H9 (cell line): Measurements from ENCODE around the gene HAL. TPM values are rescaled to one million over a fixed set of nuclear protein-coding genes. Genes with fewer than 3 reads are reported as not detected.

Experiments
- DNase-seq: peaks from one replicate; pipeline ENCODE4 v3.0.0-alpha.2; 2017
- H2AFZ ChIP-seq: one replicate; pipeline ENCODE4 v1.6.1; 2013; ENCODE audit warnings: mild to moderate bottlenecking, low read length, control low read depth, moderate library complexity
- H2AK5ac ChIP-seq: 2 replicates; pipeline ENCODE4 v1.6.1; 2013; ENCODE audit warnings: low read length, control low read depth, mixed read lengths; ENCODE audit not compliant: insufficient read length
- H2BK120ac ChIP-seq: one replicate; pipeline ENCODE4 v1.6.1; 2013; ENCODE audit warnings: low read depth, mild to moderate bottlenecking, low read length, control low read depth, inconsistent platforms; ENCODE audit not compliant: poor library complexity, severe bottlenecking
- H2BK12ac ChIP-seq: 2 replicates; pipeline ENCODE4 v1.6.1; 2013; ENCODE audit warnings: low read length, control low read depth, mixed read lengths, low read depth; ENCODE audit not compliant: insufficient read length
- H2BK15ac ChIP-seq: 2 replicates; pipeline ENCODE4 v1.6.1; 2013; ENCODE audit warnings: low read depth, low read length, control low read depth
- H2BK20ac ChIP-seq: one replicate; pipeline ENCODE4 v1.6.1; 2013; ENCODE audit warnings: low read depth, mild to moderate bottlenecking, low read length, control low read depth, inconsistent platforms; ENCODE audit not compliant: poor library complexity, severe bottlenecking
- H2BK5ac ChIP-seq: 2 replicates; pipeline ENCODE4 v1.6.1; 2013; ENCODE audit warnings: low read length, control low read depth, mixed read lengths; ENCODE audit not compliant: insufficient read length
- H3K14ac ChIP-seq: 2 replicates; pipeline ENCODE4 v1.6.1; 2013; ENCODE audit warnings: low read length, control low read depth; ENCODE audit not compliant: insufficient read depth
- H3K18ac ChIP-seq: 2 replicates; pipeline ENCODE4 v1.6.1; 2013; ENCODE audit warnings: low read depth, mild to moderate bottlenecking, mixed read lengths, low read length, control low read depth; ENCODE audit not compliant: insufficient read length
- H3K23ac ChIP-seq: 2 replicates; pipeline ENCODE4 v1.6.1; 2013; ENCODE audit warnings: low read length, control low read depth, mixed read lengths, low read depth; ENCODE audit not compliant: insufficient read length
- H3K23me2 ChIP-seq: 2 replicates; pipeline ENCODE4 v1.6.1; 2013; ENCODE audit warnings: low read depth, mild to moderate bottlenecking, mixed read lengths, low read length, control low read depth; ENCODE audit not compliant: insufficient read length, poor library complexity, severe bottlenecking
- H3K27ac ChIP-seq: 2 replicates; pipeline ENCODE4 v1.5.1; 2013; ENCODE audit warnings: low read length, control low read depth, mixed read lengths, low read depth; ENCODE audit not compliant: insufficient read length
- H3K27me3 ChIP-seq: 2 replicates; pipeline ENCODE4 v1.6.1; 2013; ENCODE audit warnings: low read length, control low read depth, inconsistent platforms; ENCODE audit not compliant: insufficient read depth
- H3K4ac ChIP-seq: 2 replicates; pipeline ENCODE4 v1.6.1; 2013; ENCODE audit warnings: low read depth, mild to moderate bottlenecking, control low read depth, inconsistent platforms, low read length, moderate library complexity
- H3K4me1 ChIP-seq: 2 replicates; pipeline ENCODE4 v1.6.1; 2013; ENCODE audit warnings: low read length, control low read depth, inconsistent platforms; ENCODE audit not compliant: insufficient read depth
- H3K4me2 ChIP-seq: 2 replicates; pipeline ENCODE4 v1.6.1; 2013; ENCODE audit warnings: low read length, control low read depth, mixed read lengths; ENCODE audit not compliant: insufficient read length, insufficient read depth
- H3K56ac ChIP-seq: 2 replicates; pipeline ENCODE4 v1.6.1; 2013; ENCODE audit warnings: low read depth, mild to moderate bottlenecking, mixed read lengths, low read length, control low read depth; ENCODE audit not compliant: insufficient read length
- H3K79me1 ChIP-seq: 2 replicates; pipeline ENCODE4 v1.6.1; 2013; ENCODE audit warnings: low read depth, mild to moderate bottlenecking, moderate library complexity, low read length, control low read depth, inconsistent platforms; ENCODE audit not compliant: insufficient read depth, poor library complexity, severe bottlenecking
- H3K79me2 ChIP-seq: 2 replicates; pipeline ENCODE4 v1.6.1; 2013; ENCODE audit warnings: low read length, control low read depth, inconsistent platforms; ENCODE audit not compliant: insufficient read depth
- H3K9ac ChIP-seq: 2 replicates; pipeline ENCODE4 v1.6.1; 2013; ENCODE audit warnings: low read length, control low read depth, mixed read lengths; ENCODE audit not compliant: insufficient read length; ENCODE audit errors: extremely low read depth
- H3K9me3 ChIP-seq: one replicate; pipeline ENCODE4 v1.6.1; 2013; ENCODE audit warnings: low read depth, low read length, inconsistent platforms; ENCODE audit not compliant: control insufficient read depth
- H3T11ph ChIP-seq: one replicate; pipeline ENCODE4 v1.6.1; 2013; ENCODE audit warnings: mild to moderate bottlenecking, low read length, control low read depth, inconsistent platforms
- H4K20me1 ChIP-seq: one replicate; pipeline ENCODE4 v1.6.1; 2013; ENCODE audit not compliant: control insufficient read depth, insufficient read length, insufficient read depth
- H4K5ac ChIP-seq: 2 replicates; pipeline ENCODE4 v1.6.1; 2013; ENCODE audit warnings: low read depth, mild to moderate bottlenecking, mixed read lengths, low read length, control low read depth; ENCODE audit not compliant: insufficient read length
- H4K8ac ChIP-seq: replicated peaks from 2 replicates; pipeline ENCODE4 v1.6.1; 2013; ENCODE audit warnings: low read length, control low read depth, mixed read lengths, low read depth; ENCODE audit not compliant: insufficient read length
- H4K91ac ChIP-seq: 2 replicates; pipeline ENCODE4 v1.6.1; 2013; ENCODE audit warnings: low read depth, mild to moderate bottlenecking, moderate library complexity, mixed read lengths, low read length, control low read depth; ENCODE audit not compliant: insufficient read length
- H3K27ac Mint-ChIP-seq, 3 experiments: 2 replicates in 2 of 3; 3 replicates in 1 of 3; pipeline ENCODE4 v1.8.0; 2020 to 2021; ENCODE audit warnings: mixed read lengths in 3 of 3, mild to moderate bottlenecking in 1 of 3, moderate library complexity in 1 of 3
- H3K27me3 Mint-ChIP-seq: 2 replicates; pipeline ENCODE4 v1.8.0; 2021; ENCODE audit warnings: low read depth, mild to moderate bottlenecking, moderate library complexity, mixed read lengths
- H3K36me3 Mint-ChIP-seq, 3 experiments: 2 replicates in 2 of 3; 3 replicates in 1 of 3; pipeline ENCODE4 v1.8.0; 2020 to 2021; ENCODE audit warnings: low read depth in 3 of 3, mixed read lengths in 3 of 3; ENCODE audit not compliant: insufficient read depth in 1 of 3
- H3K4me1 Mint-ChIP-seq, 2 experiments: 2 replicates each; pipeline ENCODE4 v1.8.0; 2020; ENCODE audit warnings: mixed read lengths in 2 of 2
- H3K4me3 Mint-ChIP-seq, 2 experiments: 2 replicates in 1 of 2; 3 replicates in 1 of 2; pipeline ENCODE4 v1.8.0; 2020 to 2021; ENCODE audit warnings: mild to moderate bottlenecking in 2 of 2, mixed read lengths in 2 of 2, moderate library complexity in 1 of 2
- H3K9me3 Mint-ChIP-seq, 2 experiments: 2 replicates in 1 of 2; 3 replicates in 1 of 2; pipeline ENCODE4 v1.8.0; 2020; ENCODE audit warnings: mild to moderate bottlenecking in 2 of 2, mixed read lengths in 2 of 2, moderate library complexity in 1 of 2
- WGBS: extraction: QIAGEN DNeasy Blood & Tissue Kit; methylation state at CpG from one replicate; pipeline ENCODE4 v1.1.7; 2013; ENCODE audit warnings: missing lambda C conversion rate, low lambda C conversion rate, mixed read lengths; ENCODE audit not compliant: insufficient read length; ENCODE audit errors: extremely low coverage; 5-methylcytosine and 5-hydroxymethylcytosine counted together
- total RNA-seq: library from RNA; stranded (reverse); gene quantifications from 2 replicates; pipeline ENCODE4 v1.2.1, GENCODE V29; 2021
- TF ChIP-seq, protein P1 (sequence below): fragments of 200-600 bp; sonication (generic); conservative IDR thresholded peaks from 3 replicates; pipeline ENCODE4 v1.8.0; 2021; ENCODE audit warnings: antibody characterized with exemption, mild to moderate bottlenecking

HAL gene
- total RNA-seq, 1 experiment from 2014 or later: 0.35 TPM

DNA sequence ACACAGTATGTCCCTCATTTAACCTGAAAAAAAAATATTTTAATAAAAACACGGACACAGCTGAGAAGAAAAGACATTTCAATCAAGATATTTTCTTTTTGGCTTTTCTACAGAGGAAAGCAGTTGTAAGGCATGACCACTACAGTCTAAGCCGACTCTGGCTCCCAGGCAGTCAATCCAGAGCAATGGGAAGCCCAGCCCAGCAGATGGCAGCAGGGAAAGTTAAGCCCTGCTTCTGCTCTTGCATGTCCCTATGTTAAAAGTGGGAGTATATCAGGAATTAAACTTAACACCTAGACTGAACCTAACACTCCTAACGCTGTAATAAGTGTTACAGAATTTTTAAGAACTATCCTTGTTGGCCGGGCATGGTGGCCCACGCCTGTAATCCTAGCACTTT is 19.5 kb upstream of the HAL start:
- H4K20me1 ChIP-seq: no peaks in the 10 kb centered on the region

More for the DNA sequence above, 19.5 kb upstream of the HAL start:
- Histone ChIP-seq H2BK120ac (no peak overlapping the region), H3K18ac (no peak overlapping the region), H3K4me2 (no peak overlapping the region), H3K79me2 (no peaks in the 10 kb centered on the region), H2BK15ac (no peak overlapping the region), H2BK20ac (no peak overlapping the region), H3K23ac (no peak overlapping the region), H3K23me2 (no peaks in the 10 kb centered on the region), H3K56ac (no peak overlapping the region), H2BK12ac (no peak overlapping the region), H3K14ac (no peak overlapping the region), H3K27me3 (no peaks in the 10 kb centered on the region), H3K27ac (no peak overlapping the region), H4K91ac (no peak overlapping the region), H2BK5ac (no peak overlapping the region), H4K8ac (no peak overlapping the region), H4K5ac (no peak overlapping the region), H3T11ph (no peak overlapping the region), H3K79me1 (no peaks in the 10 kb centered on the region), H3K9ac (no peak overlapping the region), H2AFZ (no peak overlapping the region), H2AK5ac (no peak overlapping the region), H3K4ac (no peak overlapping the region), H3K4me1 (no peaks in the 10 kb centered on the region), H3K9me3 (no peaks in the 10 kb centered on the region)
- H3K36me3 Mint-ChIP-seq: peaks cover 24 to 76% (median 72%) of the 10 kb centered on the region in 3 experiments; a peak in 6 of 7 replicates
- H3K27me3 Mint-ChIP-seq: no peaks in the 10 kb centered on the region
- H3K4me1 Mint-ChIP-seq: no peaks in the 10 kb centered on the region
- H3K4me3 Mint-ChIP-seq: no peak overlapping the region
- TF ChIP-seq, protein P1, sequence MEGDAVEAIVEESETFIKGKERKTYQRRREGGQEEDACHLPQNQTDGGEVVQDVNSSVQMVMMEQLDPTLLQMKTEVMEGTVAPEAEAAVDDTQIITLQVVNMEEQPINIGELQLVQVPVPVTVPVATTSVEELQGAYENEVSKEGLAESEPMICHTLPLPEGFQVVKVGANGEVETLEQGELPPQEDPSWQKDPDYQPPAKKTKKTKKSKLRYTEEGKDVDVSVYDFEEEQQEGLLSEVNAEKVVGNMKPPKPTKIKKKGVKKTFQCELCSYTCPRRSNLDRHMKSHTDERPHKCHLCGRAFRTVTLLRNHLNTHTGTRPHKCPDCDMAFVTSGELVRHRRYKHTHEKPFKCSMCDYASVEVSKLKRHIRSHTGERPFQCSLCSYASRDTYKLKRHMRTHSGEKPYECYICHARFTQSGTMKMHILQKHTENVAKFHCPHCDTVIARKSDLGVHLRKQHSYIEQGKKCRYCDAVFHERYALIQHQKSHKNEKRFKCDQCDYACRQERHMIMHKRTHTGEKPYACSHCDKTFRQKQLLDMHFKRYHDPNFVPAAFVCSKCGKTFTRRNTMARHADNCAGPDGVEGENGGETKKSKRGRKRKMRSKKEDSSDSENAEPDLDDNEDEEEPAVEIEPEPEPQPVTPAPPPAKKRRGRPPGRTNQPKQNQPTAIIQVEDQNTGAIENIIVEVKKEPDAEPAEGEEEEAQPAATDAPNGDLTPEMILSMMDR: peak; percentile 65
- WGBS: no CpG with 5 or more reads among the region's 5 CpGs
- no peak overlapping the region for H3K27ac Mint-ChIP-seq
- no peaks in the 10 kb centered on the region for H3K9me3 Mint-ChIP-seq
- peak; percentile 55 for DNase-seq
